Smooth muscle cell (in vitro differentiated cells): ENCODE data around the gene FAM76B. TPM values are rescaled to one million over a fixed set of nuclear protein-coding genes. Genes with fewer than 3 reads are reported as not detected.

Source experiments
- DNase-seq: peaks from one replicate; lab custom pipeline; 2025; ENCODE audit not compliant: unreplicated experiment; lab: John Stamatoyannopoulos, UW
- H2AFZ ChIP-seq: fragments of 200-600 bp; sonication (generic); 2 replicates; pipeline ENCODE4 v1.6.0; 2016; ENCODE audit warnings: antibody characterized with exemption, low read depth, mild to moderate bottlenecking
- H3F3A ChIP-seq: fragments of 200-600 bp; sonication (generic); 2 replicates; pipeline ENCODE4 v1.6.0; 2017; ENCODE audit warnings: antibody characterized with exemption, low read depth
- H3K27ac ChIP-seq: fragments of 200-600 bp; sonication (generic); 2 replicates; pipeline ENCODE4 v1.5.1; 2016; ENCODE audit warnings: low read depth, mild to moderate bottlenecking
- H3K27me3 ChIP-seq: fragments of 200-600 bp; sonication (generic); 2 replicates; pipeline ENCODE4 v1.6.1; 2016; ENCODE audit warnings: low read depth, mild to moderate bottlenecking
- H3K36me3 ChIP-seq: fragments of 200-600 bp; sonication (generic); 2 replicates; pipeline ENCODE4 v1.5.1; 2016; ENCODE audit warnings: low read depth
- H3K4me1 ChIP-seq: fragments of 200-600 bp; sonication (generic); 2 replicates; pipeline ENCODE4 v1.5.1; 2016; ENCODE audit warnings: low read depth
- H3K4me2 ChIP-seq: fragments of 200-600 bp; sonication (generic); 2 replicates; pipeline ENCODE4 v1.6.0; 2016; ENCODE audit warnings: mild to moderate bottlenecking
- H3K4me3 ChIP-seq: fragments of 200-600 bp; sonication (generic); 2 replicates; pipeline ENCODE4 v1.5.1; 2016; ENCODE audit warnings: mild to moderate bottlenecking
- H3K79me2 ChIP-seq: fragments of 200-600 bp; sonication (generic); 2 replicates; pipeline ENCODE4 v1.6.0; 2016; ENCODE audit warnings: low read depth, mild to moderate bottlenecking
- H3K9ac ChIP-seq: fragments of 200-600 bp; sonication (generic); 2 replicates; pipeline ENCODE4 v1.6.0; 2016; ENCODE audit warnings: low read depth
- H3K9me3 ChIP-seq: fragments of 200-600 bp; sonication (generic); replicated peaks from 2 replicates; pipeline ENCODE4 v1.5.1; 2016; ENCODE audit warnings: low read depth
- H4K20me1 ChIP-seq: fragments of 200-600 bp; sonication (generic); 2 replicates; pipeline ENCODE4 v1.6.0; 2016; ENCODE audit warnings: low read depth
- WGBS: methylation state at CpG from one replicate; pipeline ENCODE4 v1.1.7; 2016; ENCODE audit warnings: low lambda C conversion rate; 5-methylcytosine and 5-hydroxymethylcytosine counted together
- polyA plus RNA-seq: library from polyadenylated mRNA; unstranded; fragments of >200 nt; fragmentation: Nextera tagmentation; extraction: Ambion mirVana; gene quantifications from 2 replicates; pipeline ENCODE4 v1.2.1, GENCODE V29; 2016
- total RNA-seq: library from RNA; depleted of rRNA; stranded (reverse); fragments of >200 nt; gene quantifications from 2 replicates; pipeline ENCODE4 v1.2.3, GENCODE V29; 2014
- TF ChIP-seq, protein P1 (sequence below): fragments of 200-600 bp; sonication (generic); IDR thresholded peaks from 2 replicates; pipeline ENCODE4 v1.5.1; 2017; ENCODE audit warnings: borderline replicate concordance, mild to moderate bottlenecking, antibody characterized with exemption; ENCODE audit not compliant: insufficient read depth, poor library complexity, severe bottlenecking

Gene FAM76B
- total and polyA plus RNA-seq, 2 experiments from 2014 or later = 14.0 to 31.3 TPM

DNA sequence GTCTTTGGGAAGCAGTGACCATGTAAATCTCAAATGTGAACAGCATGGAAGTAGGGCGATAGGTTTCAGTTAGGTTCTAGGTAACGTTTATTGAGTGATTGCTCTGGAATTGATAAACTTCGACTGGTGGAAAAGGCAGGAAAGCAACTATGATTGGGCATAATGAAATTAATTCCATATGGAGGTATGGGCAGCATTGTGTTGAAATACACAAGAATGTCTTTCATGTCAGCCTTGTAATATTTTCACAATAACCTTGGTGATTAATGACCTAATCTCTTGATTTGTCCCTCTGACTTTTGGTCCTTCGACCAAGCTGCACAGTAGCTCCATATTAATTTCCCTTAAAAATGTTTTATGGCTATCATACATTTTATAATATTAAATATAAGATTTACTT is 3.5 kb upstream of the FAM76B start:
- no peaks in the 10 kb centered on the region for H3K36me3 ChIP-seq
- peaks cover 16% of the 10 kb centered on the region for H3K4me1 ChIP-seq
- H3F3A ChIP-seq = no peaks in the 10 kb centered on the region
- no peak overlapping the region for H3K9ac ChIP-seq
- no peak overlapping the region for H3K4me2 ChIP-seq
- H3K79me2 ChIP-seq = peaks cover 80% of the 10 kb centered on the region
- peaks cover 4% of the 10 kb centered on the region for H4K20me1 ChIP-seq
- WGBS = 80% methylated on average over 4 of the region's 4 CpGs
- no peak overlapping the region for H2AFZ ChIP-seq
- no peak overlapping the region for H3K27ac ChIP-seq
- TF ChIP-seq, protein P1, sequence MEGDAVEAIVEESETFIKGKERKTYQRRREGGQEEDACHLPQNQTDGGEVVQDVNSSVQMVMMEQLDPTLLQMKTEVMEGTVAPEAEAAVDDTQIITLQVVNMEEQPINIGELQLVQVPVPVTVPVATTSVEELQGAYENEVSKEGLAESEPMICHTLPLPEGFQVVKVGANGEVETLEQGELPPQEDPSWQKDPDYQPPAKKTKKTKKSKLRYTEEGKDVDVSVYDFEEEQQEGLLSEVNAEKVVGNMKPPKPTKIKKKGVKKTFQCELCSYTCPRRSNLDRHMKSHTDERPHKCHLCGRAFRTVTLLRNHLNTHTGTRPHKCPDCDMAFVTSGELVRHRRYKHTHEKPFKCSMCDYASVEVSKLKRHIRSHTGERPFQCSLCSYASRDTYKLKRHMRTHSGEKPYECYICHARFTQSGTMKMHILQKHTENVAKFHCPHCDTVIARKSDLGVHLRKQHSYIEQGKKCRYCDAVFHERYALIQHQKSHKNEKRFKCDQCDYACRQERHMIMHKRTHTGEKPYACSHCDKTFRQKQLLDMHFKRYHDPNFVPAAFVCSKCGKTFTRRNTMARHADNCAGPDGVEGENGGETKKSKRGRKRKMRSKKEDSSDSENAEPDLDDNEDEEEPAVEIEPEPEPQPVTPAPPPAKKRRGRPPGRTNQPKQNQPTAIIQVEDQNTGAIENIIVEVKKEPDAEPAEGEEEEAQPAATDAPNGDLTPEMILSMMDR = no peak
- DNase-seq = no peak
- H3K9me3 ChIP-seq = no peaks in the 10 kb centered on the region
- no peak overlapping the region for H3K4me3 ChIP-seq
- H3K27me3 ChIP-seq = no peaks in the 10 kb centered on the region

GRCh38 chr11:95792700-95793099 is 3.1 kb upstream of the FAM76B start:
- Histone ChIP-seq H3K4me2 (peak overlapping the region; percentile 89), H3K9ac (no peak overlapping the region), H3K4me1 (peaks cover 20% of the 10 kb centered on the region), H3K4me3 (peak overlapping the region; percentile 74), H3K9me3 (no peaks in the 10 kb centered on the region), H3K27ac (no peak overlapping the region), H3K27me3 (no peaks in the 10 kb centered on the region), H3K36me3 (no peaks in the 10 kb centered on the region), H3F3A (no peaks in the 10 kb centered on the region), H4K20me1 (peaks cover 4% of the 10 kb centered on the region), H3K79me2 (peaks cover 80% of the 10 kb centered on the region), H2AFZ (no peak overlapping the region)
- no peak for DNase-seq
- 88% methylated on average over 7 of the region's 7 CpGs for WGBS
- TF ChIP-seq, protein P1 = no peak

GRCh38 chr11:95792200-95792599 is 2.6 kb upstream of the FAM76B start:
- TF ChIP-seq, protein P1 = no peak
- no peak overlapping the region for H2AFZ ChIP-seq
- H3K9ac ChIP-seq = peak overlapping the region; percentile 98
- no peak for DNase-seq
- peak overlapping the region; percentile 89 for H3K4me2 ChIP-seq
- no peaks in the 10 kb centered on the region for H3F3A ChIP-seq
- H3K4me3 ChIP-seq = peak overlapping the region; percentile 74
- no peaks in the 10 kb centered on the region for H3K9me3 ChIP-seq
- H3K79me2 ChIP-seq = peaks cover 80% of the 10 kb centered on the region
- peaks cover 4% of the 10 kb centered on the region for H4K20me1 ChIP-seq
- H3K27me3 ChIP-seq = no peaks in the 10 kb centered on the region
- 82% methylated on average over 8 of the region's 8 CpGs for WGBS
- no peak overlapping the region for H3K27ac ChIP-seq
- H3K36me3 ChIP-seq = no peaks in the 10 kb centered on the region
- H3K4me1 ChIP-seq = peaks cover 20% of the 10 kb centered on the region

DNA sequence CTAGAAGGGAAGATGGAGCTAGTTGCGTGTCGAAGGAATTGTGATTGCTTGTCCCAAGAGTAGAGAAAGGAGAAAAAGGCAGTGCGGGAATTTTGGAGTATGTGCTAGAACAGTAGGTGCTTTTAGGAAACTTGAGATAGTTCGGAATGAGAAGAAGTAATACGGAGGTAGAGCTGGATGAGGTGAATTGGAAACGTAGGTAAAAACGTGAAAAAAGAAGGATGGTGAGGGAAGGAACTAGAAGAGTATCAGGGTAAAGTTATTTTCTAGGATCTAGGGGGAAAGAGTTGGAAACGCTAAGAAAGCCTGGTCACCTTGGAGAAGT is 2.1 kb upstream of the FAM76B start:
- Histone ChIP-seq H3K27ac (peak overlapping the region; percentile 98), H3F3A (no peaks in the 10 kb centered on the region), H3K79me2 (peaks cover 77% of the 10 kb centered on the region), H2AFZ (peak overlapping the region; percentile 81), H3K4me2 (peak overlapping the region; percentile 89), H3K9me3 (no peaks in the 10 kb centered on the region), H3K27me3 (no peaks in the 10 kb centered on the region), H3K9ac (peak overlapping the region; percentile 98), H4K20me1 (peaks cover 4% of the 10 kb centered on the region), H3K36me3 (no peaks in the 10 kb centered on the region), H3K4me1 (peaks cover 20% of the 10 kb centered on the region), H3K4me3 (peak overlapping the region; percentile 74)
- WGBS = 25% methylated on average over 8 of the region's 8 CpGs
- DNase-seq = no peak
- TF ChIP-seq, protein P1 = no peak
